Ishikawa (cell line): ENCODE results near the gene TBC1D12.

Source experiments
- CEBPB ChIP-seq: IDR thresholded peaks from 2 replicates; pipeline ENCODE4 v1.6.1; 2012
- EP300 ChIP-seq: IDR thresholded peaks from 2 replicates; pipeline ENCODE4 v1.6.1; 2012; ENCODE audit warnings: borderline replicate concordance
- FOXM1 ChIP-seq: IDR thresholded peaks from 2 replicates; pipeline ENCODE4 v1.6.1; 2012; ENCODE audit warnings: low read depth, borderline replicate concordance
- NFIC ChIP-seq: IDR thresholded peaks from 2 replicates; pipeline ENCODE4 v1.6.1; 2012
- RAD21 ChIP-seq: IDR thresholded peaks from 2 replicates; pipeline ENCODE4 v1.6.1; 2012; ENCODE audit warnings: low read depth
- REST ChIP-seq: IDR thresholded peaks from 2 replicates; pipeline ENCODE4 v1.6.1; 2012; ENCODE audit warnings: low read depth, mild to moderate bottlenecking
- TAF1 ChIP-seq: IDR thresholded peaks from 2 replicates; pipeline ENCODE4 v1.6.1; 2012; ENCODE audit warnings: low read depth, mild to moderate bottlenecking
- TCF12 ChIP-seq: IDR thresholded peaks from 2 replicates; pipeline ENCODE4 v1.6.1; 2012; ENCODE audit warnings: low read depth
- YY1 ChIP-seq: IDR thresholded peaks from 2 replicates; pipeline ENCODE4 v1.6.1; 2012; ENCODE audit warnings: low read depth
- TF ChIP-seq, protein P1 (sequence below): IDR thresholded peaks from 2 replicates; pipeline ENCODE4 v1.6.1; 2012

- no peak for TF ChIP-seq FOXM1
- TF ChIP-seq EP300 = no peak
- no peak for TF ChIP-seq NFIC
- no peak for TF ChIP-seq CEBPB
- TF ChIP-seq REST = no peak
- TF ChIP-seq YY1 = no peak
- no peak for TF ChIP-seq RAD21
- TF ChIP-seq TAF1 = no peak
- TF ChIP-seq, protein P1, sequence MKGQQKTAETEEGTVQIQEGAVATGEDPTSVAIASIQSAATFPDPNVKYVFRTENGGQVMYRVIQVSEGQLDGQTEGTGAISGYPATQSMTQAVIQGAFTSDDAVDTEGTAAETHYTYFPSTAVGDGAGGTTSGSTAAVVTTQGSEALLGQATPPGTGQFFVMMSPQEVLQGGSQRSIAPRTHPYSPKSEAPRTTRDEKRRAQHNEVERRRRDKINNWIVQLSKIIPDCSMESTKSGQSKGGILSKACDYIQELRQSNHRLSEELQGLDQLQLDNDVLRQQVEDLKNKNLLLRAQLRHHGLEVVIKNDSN = no peak
- TF ChIP-seq TCF12 = no peak
Observed at GRCh38 chr10:94524711-94525110, 122.4 kb downstream of the TBC1D12 start.
